ENCODE measurements around the gene ESPN. TPM values are rescaled to one million over a fixed set of nuclear protein-coding genes. Genes with fewer than 3 reads are reported as not detected.
"Not testable (repeated sequence)": the region's sequence is repeated elsewhere in the genome, so short reads cannot be mapped to it uniquely, and the experiment has no call there.

Gene ESPN
- total RNA-seq, 1 donor from 2014 or later, result 0.66 TPM

- not testable (repeated sequence) for FAIRE-seq; H3K27ac Mint-ChIP-seq (ENCODE audit: unreplicated experiment)
Measured at GRCh38 chr1:6437012-6437700, 12.6 kb downstream of the ESPN start.

GRCh38 chr1:6438047-6438525 lies 13.5 kb downstream of the ESPN start:
- Histone ChIP-seq H3K9ac (ENCODE audit: low read length) (no peak overlapping the region), H3K79me2 (ENCODE audit: insufficient read depth, low read length) (no peaks in the 10 kb centered on the region), H3K4me2 (ENCODE audit: low read length) (no peak overlapping the region), H3K4me1 (ENCODE audit: insufficient read depth, low read length) (peaks cover 3% of the 10 kb centered on the region), H3K9me3 (ENCODE audit: insufficient read depth, low read depth, low read length) (no peaks in the 10 kb centered on the region), H3K27ac (ENCODE audit: low read depth, low read length) (no peak overlapping the region), H2AFZ (ENCODE audit: low read depth, low read length) (no peak overlapping the region), H3K27me3 (ENCODE audit: insufficient read depth, low read length) (peaks cover 10% of the 10 kb centered on the region), H3K4me3 (ENCODE audit: insufficient read depth, low read depth, low read length) (no peak overlapping the region), H4K20me1 (ENCODE audit: insufficient read depth, low read length) (peaks cover 3% of the 10 kb centered on the region), H3K36me3 (ENCODE audit: insufficient read depth, low read length) (no peaks in the 10 kb centered on the region)
- Mint-ChIP-seq H3K9me3 (ENCODE audit: unreplicated experiment) (no peaks in the 10 kb centered on the region), H3K27me3 (ENCODE audit: low read depth, unreplicated experiment) (peaks cover 62% of the 10 kb centered on the region), H3K36me3 (ENCODE audit: low read depth, unreplicated experiment) (no peaks in the 10 kb centered on the region), H3K4me1 (ENCODE audit: low read depth, unreplicated experiment) (no peaks in the 10 kb centered on the region), H3K27ac (ENCODE audit: unreplicated experiment) (peak overlapping the region; percentile 72), H3K4me3 (ENCODE audit: unreplicated experiment) (no peak overlapping the region)
- DNase-seq (ENCODE audit: low read depth) (peak; percentile 20), FAIRE-seq (no peak)
- peak; percentile 75 for TF ChIP-seq CTCF (IDR thresholded peaks at IDR 0.05; ENCODE audit: insufficient read depth, low read depth, low read length)
- no peak for TF ChIP-seq EZH2 (IDR thresholded peaks at IDR 0.05; ENCODE audit: insufficient read depth, low read length)

More at GRCh38 chr1:6437012-6437700, 12.6 kb downstream of the ESPN start:
- H3K27me3 Mint-ChIP-seq (ENCODE audit: low read depth, unreplicated experiment), result peaks cover 64% of the 10 kb centered on the region
- not testable (repeated sequence) for H2AFZ ChIP-seq (ENCODE audit: low read depth, low read length); H3K4me3 ChIP-seq (ENCODE audit: insufficient read depth, low read depth, low read length); H3K27ac ChIP-seq (ENCODE audit: low read depth, low read length); H3K36me3 ChIP-seq (ENCODE audit: insufficient read depth, low read length); H3K79me2 ChIP-seq (ENCODE audit: insufficient read depth, low read length); H3K4me1 ChIP-seq (ENCODE audit: insufficient read depth, low read length); H3K36me3 Mint-ChIP-seq (ENCODE audit: low read depth, unreplicated experiment); H3K9ac ChIP-seq (ENCODE audit: low read length); H3K27me3 ChIP-seq (ENCODE audit: insufficient read depth, low read length); H3K4me1 Mint-ChIP-seq (ENCODE audit: low read depth, unreplicated experiment); H3K9me3 Mint-ChIP-seq (ENCODE audit: unreplicated experiment); H4K20me1 ChIP-seq (ENCODE audit: insufficient read depth, low read length); H3K4me3 Mint-ChIP-seq (ENCODE audit: unreplicated experiment); H3K9me3 ChIP-seq (ENCODE audit: insufficient read depth, low read depth, low read length)
- DNase-seq (ENCODE audit: low read depth), result peak; percentile 33
- peak overlapping the region; percentile 33 for H3K4me2 ChIP-seq (ENCODE audit: low read length)

- no peaks in the 10 kb centered on the region for H3K9me3 ChIP-seq (ENCODE audit: insufficient read depth, low read depth, low read length)
- no peaks in the 10 kb centered on the region for H3K79me2 ChIP-seq (ENCODE audit: insufficient read depth, low read length)
- H3K27me3 Mint-ChIP-seq (ENCODE audit: low read depth, unreplicated experiment), result peaks cover 57% of the 10 kb centered on the region
- DNase-seq (ENCODE audit: low read depth) (peak; percentile 14), FAIRE-seq (no peak)
- H3K36me3 ChIP-seq (ENCODE audit: insufficient read depth, low read length), result no peaks in the 10 kb centered on the region
- H3K27ac Mint-ChIP-seq (ENCODE audit: unreplicated experiment), result no peak overlapping the region
- no peak for TF ChIP-seq EZH2 (IDR thresholded peaks at IDR 0.05; ENCODE audit: insufficient read depth, low read length)
- no peak for TF ChIP-seq CTCF (IDR thresholded peaks at IDR 0.05; ENCODE audit: insufficient read depth, low read depth, low read length)
- peaks cover 3% of the 10 kb centered on the region for H3K4me1 ChIP-seq (ENCODE audit: insufficient read depth, low read length)
- H3K4me2 ChIP-seq (ENCODE audit: low read length), result peak overlapping the region; percentile 52
- H3K36me3 Mint-ChIP-seq (ENCODE audit: low read depth, unreplicated experiment), result peaks cover 4% of the 10 kb centered on the region
- H3K9me3 Mint-ChIP-seq (ENCODE audit: unreplicated experiment), result no peaks in the 10 kb centered on the region
- H3K27ac ChIP-seq (ENCODE audit: low read depth, low read length), result no peak overlapping the region
- H3K9ac ChIP-seq (ENCODE audit: low read length), result no peak overlapping the region
- no peaks in the 10 kb centered on the region for H3K4me1 Mint-ChIP-seq (ENCODE audit: low read depth, unreplicated experiment)
- H3K27me3 ChIP-seq (ENCODE audit: insufficient read depth, low read length), result peaks cover 10% of the 10 kb centered on the region
- H2AFZ ChIP-seq (ENCODE audit: low read depth, low read length), result no peak overlapping the region
- no peak overlapping the region for H3K4me3 Mint-ChIP-seq (ENCODE audit: unreplicated experiment)
- no peak overlapping the region for H3K4me3 ChIP-seq (ENCODE audit: insufficient read depth, low read depth, low read length)
- peaks cover 3% of the 10 kb centered on the region for H4K20me1 ChIP-seq (ENCODE audit: insufficient read depth, low read length)
Measured at GRCh38 chr1:6440198-6441126, 15.9 kb downstream of the ESPN start.
